Body of pancreas (tissue), 4 donors: Measurements from ENCODE around the gene CHST8.

ENCODE experiments used
- POLR2A ChIP-seq, 3 donors: fragments of 450-650 bp; IDR thresholded peaks; one replicate each; pipeline ENCODE4 v1.6.1; 2016; ENCODE audit warnings: antibody characterized with exemption in 3 of 3, mild to moderate bottlenecking in 2 of 3
- TF ChIP-seq, protein P1 (sequence below), 7 experiments: fragments of 450-650 bp in 4 of 7; fragments of 200-600 bp in 3 of 7; sonication (generic) in 3 of 7; IDR thresholded peaks; one replicate each; pipeline ENCODE4 v1.5.1; 2016 to 2019; ENCODE audit warnings: antibody characterized with exemption in 7 of 7

DNA sequence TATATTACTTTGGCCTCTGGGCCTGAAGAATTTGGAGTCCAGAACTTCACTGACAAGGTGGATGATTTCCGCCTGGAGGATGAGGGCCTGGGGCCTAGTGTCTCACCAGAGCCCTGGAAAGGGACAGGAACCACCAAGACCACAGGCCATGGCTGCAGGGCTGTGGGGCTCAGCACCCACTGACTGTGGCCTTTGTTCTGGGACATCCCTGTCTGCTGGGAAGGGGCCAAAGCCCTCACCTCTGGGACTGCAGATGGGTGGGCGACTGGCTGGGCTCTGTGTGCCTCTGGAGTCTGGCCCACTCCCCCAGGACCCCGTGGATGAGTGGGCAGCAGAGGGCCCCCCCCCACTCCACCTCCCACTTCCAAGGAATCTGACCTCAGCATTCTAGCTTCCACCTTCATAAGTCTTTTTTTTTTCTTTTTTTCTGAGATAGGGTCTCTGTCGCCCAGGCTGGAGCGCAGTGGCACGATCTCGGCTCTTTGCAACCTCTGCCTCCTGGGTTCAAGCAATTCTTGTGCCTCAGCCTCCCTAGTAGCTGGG is 20.3 kb downstream of the CHST8 start:
- TF ChIP-seq POLR2A (IDR thresholded peaks at IDR 0.05): no peak
- TF ChIP-seq, protein P1, sequence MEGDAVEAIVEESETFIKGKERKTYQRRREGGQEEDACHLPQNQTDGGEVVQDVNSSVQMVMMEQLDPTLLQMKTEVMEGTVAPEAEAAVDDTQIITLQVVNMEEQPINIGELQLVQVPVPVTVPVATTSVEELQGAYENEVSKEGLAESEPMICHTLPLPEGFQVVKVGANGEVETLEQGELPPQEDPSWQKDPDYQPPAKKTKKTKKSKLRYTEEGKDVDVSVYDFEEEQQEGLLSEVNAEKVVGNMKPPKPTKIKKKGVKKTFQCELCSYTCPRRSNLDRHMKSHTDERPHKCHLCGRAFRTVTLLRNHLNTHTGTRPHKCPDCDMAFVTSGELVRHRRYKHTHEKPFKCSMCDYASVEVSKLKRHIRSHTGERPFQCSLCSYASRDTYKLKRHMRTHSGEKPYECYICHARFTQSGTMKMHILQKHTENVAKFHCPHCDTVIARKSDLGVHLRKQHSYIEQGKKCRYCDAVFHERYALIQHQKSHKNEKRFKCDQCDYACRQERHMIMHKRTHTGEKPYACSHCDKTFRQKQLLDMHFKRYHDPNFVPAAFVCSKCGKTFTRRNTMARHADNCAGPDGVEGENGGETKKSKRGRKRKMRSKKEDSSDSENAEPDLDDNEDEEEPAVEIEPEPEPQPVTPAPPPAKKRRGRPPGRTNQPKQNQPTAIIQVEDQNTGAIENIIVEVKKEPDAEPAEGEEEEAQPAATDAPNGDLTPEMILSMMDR (IDR thresholded peaks at IDR 0.05): no peak
